NCI-H2107 (cell line): ENCODE measurements around the gene KIF21A.

ENCODE experiments used
- DNase-seq: peaks from one replicate; lab custom pipeline; 2025; lab: John Stamatoyannopoulos, UW

The KIF21A gene

DNA sequence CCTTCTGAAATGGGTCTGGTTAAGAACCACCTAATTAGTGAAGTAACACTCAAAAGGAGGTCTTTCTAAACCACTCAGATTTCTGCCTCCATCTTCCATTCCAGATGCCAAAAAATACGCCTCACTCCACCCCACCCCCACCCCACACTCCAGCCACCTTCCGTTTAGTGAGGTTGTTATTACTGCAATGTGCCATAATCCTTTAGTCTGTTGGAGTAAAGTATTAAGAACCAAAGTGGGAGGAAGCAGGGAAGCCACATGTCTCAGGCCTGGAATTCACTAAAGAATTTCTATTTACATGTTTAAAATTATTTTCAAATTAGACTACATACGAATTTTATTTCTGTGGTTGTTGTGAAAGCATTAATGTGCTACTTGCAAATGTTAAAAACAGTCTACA lies 7.4 kb downstream of the KIF21A start:
- DNase-seq: no peak

GRCh38 chr12:39431797-39432196 lies 11.1 kb downstream of the KIF21A start:
- DNase-seq: no peak

- no peak for DNase-seq
Observed at GRCh38 chr12:39431002-39431796, 11.7 kb downstream of the KIF21A start.

- DNase-seq: no peak
Observed at GRCh38 chr12:39429809-39430208, 13.1 kb downstream of the KIF21A start.

DNA sequence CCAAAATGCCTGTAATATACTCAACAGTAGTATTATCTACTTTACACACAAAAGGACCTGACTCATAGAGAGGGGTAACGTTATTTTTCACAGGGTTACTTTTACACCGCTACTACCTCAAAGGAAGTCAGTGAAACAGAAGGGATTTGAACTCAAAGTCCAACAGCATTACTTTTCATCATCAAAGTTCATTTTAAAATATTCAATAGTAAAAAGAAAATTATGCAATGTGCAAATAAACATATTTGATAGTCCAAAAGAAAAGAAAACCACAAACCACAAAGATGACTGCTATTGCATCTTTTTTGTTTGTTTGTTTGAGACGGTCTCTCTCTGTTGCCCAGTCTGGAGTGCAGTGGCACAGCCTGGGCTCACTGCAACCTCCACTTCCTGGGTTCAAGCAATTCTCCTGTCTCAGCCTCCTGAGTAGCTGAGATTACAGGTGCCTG lies 15.5 kb downstream of the KIF21A start:
- no peak for DNase-seq

- DNase-seq: no peak
Observed at GRCh38 chr12:39426636-39427240, 16.2 kb downstream of the KIF21A start.

DNA sequence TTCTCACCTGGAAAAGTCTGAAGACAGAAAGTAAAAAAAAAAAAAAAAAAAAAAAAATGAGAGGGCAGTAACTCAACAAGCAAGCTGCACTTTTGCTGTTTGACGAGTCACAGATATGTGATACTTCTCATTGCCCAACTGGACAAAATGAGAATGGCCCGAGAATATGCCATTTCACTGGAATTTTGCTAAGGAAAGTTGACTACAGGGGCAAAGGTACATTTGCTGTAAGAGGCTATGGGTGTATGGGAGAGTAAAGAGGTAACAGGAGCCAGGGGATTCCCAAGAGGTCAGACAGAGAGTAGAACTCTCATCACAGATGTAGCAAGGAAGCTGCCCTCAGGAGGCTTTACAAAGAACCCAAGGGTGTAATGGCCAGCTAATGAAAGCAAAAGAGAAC lies 22.9 kb downstream of the KIF21A start:
- no peak for DNase-seq

GRCh38 chr12:39419471-39419870 lies 23.4 kb downstream of the KIF21A start:
- DNase-seq: no peak

GRCh38 chr12:39417916-39418315 lies 25.0 kb downstream of the KIF21A start:
- no peak for DNase-seq

DNA sequence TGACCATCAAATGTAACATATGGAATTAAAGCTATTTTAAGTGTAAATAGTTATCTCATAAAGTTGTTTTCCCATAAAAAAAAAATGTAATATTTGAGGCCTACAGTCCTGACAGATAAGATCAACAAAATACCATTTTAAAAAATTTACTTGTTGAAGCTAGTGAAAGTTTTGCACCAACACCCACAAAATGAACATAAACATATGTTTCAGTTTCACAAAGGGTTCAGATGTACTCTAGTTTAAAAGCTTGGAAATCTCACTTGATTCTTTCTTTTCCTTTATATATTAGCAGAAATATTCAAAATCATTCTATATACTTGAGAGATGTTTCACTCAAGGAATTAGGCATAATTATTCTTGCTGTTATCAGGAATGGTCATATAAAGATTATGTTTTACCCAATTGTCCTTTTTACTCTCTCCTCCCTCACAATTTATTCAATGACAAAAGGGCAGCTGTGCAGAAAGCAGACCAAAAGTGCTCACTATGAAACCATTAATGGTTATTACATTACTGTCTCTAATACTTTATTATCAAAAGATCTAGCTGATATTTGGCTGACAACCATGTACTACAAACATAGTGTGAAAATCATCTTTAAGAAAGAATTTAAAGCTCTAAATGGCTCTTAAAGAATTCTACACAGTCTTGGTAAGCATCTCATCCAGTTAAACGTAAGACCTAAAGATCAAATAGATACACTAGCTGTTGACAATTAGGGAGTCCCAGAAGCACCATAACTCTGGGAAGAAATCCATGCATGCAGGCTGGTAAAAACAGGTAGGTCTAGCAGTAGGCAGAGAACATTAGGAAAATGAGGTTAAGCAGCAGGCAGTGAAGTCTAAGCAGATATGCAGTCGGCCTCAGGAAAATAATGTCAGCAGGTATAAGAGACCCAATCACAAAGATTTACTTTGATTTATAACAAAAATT lies 28.8 kb downstream of the KIF21A start:
- DNase-seq: no peak

DNA sequence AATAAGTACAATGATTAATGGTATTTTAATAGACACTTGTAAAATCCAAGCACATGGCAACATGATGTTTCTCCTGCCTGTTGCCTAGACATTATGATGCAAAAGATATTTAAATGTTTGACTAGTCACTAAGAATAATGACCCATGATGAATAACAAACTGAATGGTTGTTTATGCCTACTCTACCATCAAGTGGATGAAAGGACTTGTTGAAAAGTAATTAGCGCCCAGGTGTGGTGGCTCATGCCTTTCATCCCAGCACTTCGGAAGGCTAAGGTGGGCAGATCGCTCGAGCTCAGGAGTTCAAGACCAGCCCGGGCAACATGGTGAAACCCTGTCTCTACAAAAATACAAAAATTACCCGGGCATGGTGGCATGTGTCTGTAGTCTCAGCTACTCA lies 30.7 kb downstream of the KIF21A start:
- DNase-seq: no peak

GRCh38 chr12:39406262-39406661 lies 36.7 kb downstream of the KIF21A start:
- DNase-seq: no peak

DNA sequence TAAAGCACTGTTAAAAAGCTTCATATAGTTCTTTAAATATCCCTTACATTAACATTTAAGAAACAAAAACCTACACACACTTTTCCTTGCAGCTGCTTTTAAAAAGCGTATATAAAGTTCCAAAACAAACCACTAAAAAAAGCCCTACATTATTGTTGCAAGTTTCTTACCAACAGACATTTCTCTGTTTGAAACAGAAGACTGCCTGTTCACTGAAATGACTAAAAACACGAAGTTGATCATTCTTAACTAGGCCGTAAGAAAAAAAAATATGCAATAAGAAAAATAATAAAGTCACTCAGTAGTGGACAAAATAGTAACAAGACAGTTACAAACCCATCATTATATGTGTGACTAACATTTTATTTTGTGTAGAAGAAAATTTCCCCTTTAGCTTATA lies 37.3 kb downstream of the KIF21A start:
- no peak for DNase-seq

GRCh38 chr12:39404000-39404399 lies 38.9 kb downstream of the KIF21A start:
- DNase-seq: no peak

GRCh38 chr12:39403376-39403775 lies 39.5 kb downstream of the KIF21A start:
- no peak for DNase-seq

DNA sequence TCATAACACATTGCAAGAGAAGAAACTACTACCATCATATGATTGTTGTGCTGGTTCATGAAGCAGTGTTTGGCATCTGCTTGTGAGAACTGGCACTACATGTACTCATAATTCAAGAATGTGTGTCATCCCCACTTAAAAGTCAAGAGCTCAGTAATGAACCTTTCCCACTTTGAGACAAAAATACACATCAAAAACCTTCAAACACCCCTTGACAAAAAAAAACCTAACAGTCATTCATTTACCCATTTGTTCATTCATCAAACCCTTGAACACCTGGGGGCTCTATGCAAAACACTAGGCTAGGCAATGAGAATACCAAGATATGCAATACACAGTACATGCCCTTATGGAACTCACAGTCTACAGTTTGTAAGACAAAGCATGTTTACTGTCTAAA lies 40.0 kb downstream of the KIF21A start:
- DNase-seq: no peak

GRCh38 chr12:39401459-39401858 lies 41.5 kb downstream of the KIF21A start:
- DNase-seq: no peak

GRCh38 chr12:39395866-39396265 lies 47.1 kb downstream of the KIF21A start:
- no peak for DNase-seq

DNA sequence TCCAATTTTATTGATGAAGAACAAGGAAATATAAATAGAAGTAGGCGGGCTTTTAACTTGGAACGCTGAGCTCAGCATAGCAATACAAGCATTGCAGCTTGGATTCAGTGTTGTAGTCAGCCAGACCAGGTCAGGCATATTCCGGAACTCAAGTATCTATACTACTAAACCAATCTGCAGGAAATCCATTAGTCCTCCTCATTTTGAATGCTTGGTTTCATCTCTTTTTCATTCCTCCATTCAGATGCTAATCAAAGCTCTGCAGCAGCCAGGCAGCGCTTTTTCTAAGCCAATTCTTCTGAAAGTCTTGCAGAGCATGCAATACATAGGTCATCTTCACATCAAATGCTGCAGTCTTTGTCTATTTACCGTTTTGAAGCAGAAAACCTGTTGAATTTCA lies 49.0 kb downstream of the KIF21A start:
- DNase-seq: no peak

- no peak for DNase-seq
Observed at GRCh38 chr12:39393179-39393578, 49.7 kb downstream of the KIF21A start.

DNA sequence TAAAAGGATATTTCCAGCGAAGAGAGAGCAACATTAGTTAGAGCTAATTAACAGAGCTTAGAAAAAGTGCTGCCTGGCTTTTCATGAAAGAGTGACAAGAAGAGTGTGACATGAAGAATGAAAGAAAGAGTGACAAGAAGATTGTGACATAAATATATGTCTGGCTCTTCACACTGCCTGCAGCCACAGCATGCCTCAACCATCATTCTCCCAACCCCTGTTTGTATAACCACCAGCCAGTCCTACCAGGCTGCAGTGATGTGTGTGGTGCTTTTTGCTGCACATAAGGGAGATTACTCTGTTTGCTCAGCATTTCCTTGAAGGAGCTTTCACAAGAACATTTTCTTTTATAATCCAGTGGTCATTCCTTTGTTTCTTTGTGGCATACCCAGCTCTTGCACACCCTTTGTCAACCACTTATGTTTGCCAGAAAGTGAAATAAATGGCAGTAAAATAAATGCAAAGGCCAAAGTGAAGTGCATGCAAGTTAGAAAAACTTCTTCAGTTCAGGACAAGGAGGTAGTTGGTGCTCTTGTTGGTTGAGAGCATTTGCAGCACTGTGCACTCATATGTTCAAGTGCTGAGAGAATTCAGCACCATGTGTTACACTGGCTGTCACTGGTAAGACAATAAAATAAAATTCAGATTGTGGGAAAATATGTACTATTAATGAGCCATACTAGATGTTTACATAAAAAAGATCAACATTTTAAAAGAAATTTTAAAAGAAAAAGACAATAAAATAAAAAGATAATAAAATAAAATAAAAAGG lies 50.6 kb downstream of the KIF21A start:
- no peak for DNase-seq

- no peak for DNase-seq
Observed at GRCh38 chr12:39390752-39391151, 52.2 kb downstream of the KIF21A start.
